Gastroesophageal sphincter (tissue), 4 donors: ENCODE results near the gene GPR39. TPM values are rescaled to one million over a fixed set of nuclear protein-coding genes. Genes with fewer than 3 reads are reported as not detected.

Source experiments
- ATAC-seq: fragments of 150-250 bp; one replicate; pipeline ENCODE4 v1.9.1; 2016; ENCODE audit warnings: mild to moderate bottlenecking, moderate library complexity
- H3K27ac ChIP-seq, 4 donors: fragments of 200-600 bp; sonication (generic) in 3 of 4; 1 replicate in 3 of 4; 2 replicates in 1 of 4; pipeline ENCODE4 v1.5.1; 2016 to 2019
- H3K27me3 ChIP-seq: fragments of 200-600 bp; sonication (generic); one replicate; pipeline ENCODE4 v1.5.1; 2019
- H3K36me3 ChIP-seq, 2 donors: fragments of 200-600 bp; sonication (generic); one replicate each; pipeline ENCODE4 v1.5.1; 2019; ENCODE audit warnings: control low read depth in 1 of 2
- H3K4me1 ChIP-seq, 3 donors: fragments of 200-600 bp; sonication (generic); 1 replicate in 2 of 3; 2 replicates in 1 of 3; pipeline ENCODE4 v1.5.1; 2016 to 2019; ENCODE audit warnings: control low read depth in 2 of 3
- H3K4me3 ChIP-seq, 2 donors: fragments of 200-600 bp; sonication (generic); one replicate each; pipeline ENCODE4 v1.5.1; 2019; ENCODE audit warnings: mild to moderate bottlenecking in 1 of 2, moderate library complexity in 1 of 2
- H3K9me3 ChIP-seq, 3 donors: fragments of 200-600 bp; sonication (generic); one replicate each; pipeline ENCODE4 v1.5.1; 2017 to 2019; ENCODE audit warnings: control low read depth in 2 of 3
- CTCF ChIP-seq, 4 experiments: fragments of 200-600 bp in 2 of 4; fragments of 450-650 bp in 2 of 4; sonication (generic) in 1 of 4; IDR thresholded peaks; one replicate each; pipeline ENCODE4 v1.5.1; 2017 to 2019; ENCODE audit warnings: antibody characterized with exemption in 4 of 4, mild to moderate bottlenecking in 2 of 4, moderate library complexity in 2 of 4
- EP300 ChIP-seq: sonication (generic); formaldehyde crosslinking; IDR thresholded peaks from one replicate; pipeline ENCODE4 v1.6.1; 2017; ENCODE audit warnings: antibody characterized with exemption, mild to moderate bottlenecking
- POLR2A ChIP-seq, 2 donors: fragments of 450-650 bp; IDR thresholded peaks; one replicate each; pipeline ENCODE4 v1.6.1; 2017; ENCODE audit warnings: antibody characterized with exemption in 2 of 2, mild to moderate bottlenecking in 2 of 2, moderate library complexity in 1 of 2
- POLR2AphosphoS5 ChIP-seq: sonication (generic); formaldehyde crosslinking; IDR thresholded peaks from one replicate; pipeline ENCODE4 v1.6.1; 2017; ENCODE audit warnings: antibody characterized with exemption
- WGBS, 2 donors: methylation state at CpG; one replicate each; pipeline ENCODE4 v1.1.5; 2018; ENCODE audit warnings: low coverage in 1 of 2; 5-methylcytosine and 5-hydroxymethylcytosine counted together
- total RNA-seq, 4 donors: library from RNA; depleted of rRNA; stranded (reverse); fragments of >200 nt; gene quantifications; one replicate each; pipeline ENCODE4 v1.1.0, GENCODE V29; 2016

GPR39 gene
- total RNA-seq, 4 donors from 2014 or later, result 0.46 to 2.6 (median 0.69) TPM; not detected in 1

- Histone ChIP-seq H3K27me3 (no peaks in the 10 kb centered on the region), H3K36me3 (no peaks in the 10 kb centered on the region), H3K4me1 (no peaks in the 10 kb centered on the region), H3K9me3 (peaks cover 0 to 53% (median 3%) of the 10 kb centered on the region in 3 donors), H3K4me3 (no peak overlapping the region), H3K27ac (no peak overlapping the region)
- ATAC-seq, result no peak
- TF ChIP-seq POLR2A (IDR thresholded peaks at IDR 0.05), result no peak
- TF ChIP-seq EP300, result no peak
- TF ChIP-seq CTCF (IDR thresholded peaks at IDR 0.05), result no peak
- no peak for TF ChIP-seq POLR2AphosphoS5
- WGBS, 2 donors, result 66 to 80% methylated on average over 4 of the region's 4 CpGs
Observed at GRCh38 chr2:132463719-132464118, 47.1 kb downstream of the GPR39 start.

GRCh38 chr2:132465917-132466316, 49.3 kb downstream of the GPR39 start:
- H3K27ac ChIP-seq, result no peak overlapping the region
- peaks cover 0 to 66% (median 3%) of the 10 kb centered on the region in 3 donors for H3K9me3 ChIP-seq
- no peak overlapping the region for H3K4me3 ChIP-seq
- H3K4me1 ChIP-seq, result no peaks in the 10 kb centered on the region
- TF ChIP-seq CTCF (IDR thresholded peaks at IDR 0.05) (no peak), EP300 (no peak), POLR2A (IDR thresholded peaks at IDR 0.05) (no peak), POLR2AphosphoS5 (no peak)
- H3K27me3 ChIP-seq, result no peaks in the 10 kb centered on the region
- H3K36me3 ChIP-seq, result no peaks in the 10 kb centered on the region
- no peak for ATAC-seq
- 82 to 83% methylated on average over 1 of the region's 1 CpG for WGBS, 2 donors

- 63 to 80% methylated on average over 1 of the region's 1 CpG for WGBS, 2 donors
Observed at GRCh38 chr2:132466428-132467028, 49.9 kb downstream of the GPR39 start.

GRCh38 chr2:132468821-132469675, 52.4 kb downstream of the GPR39 start:
- ATAC-seq, result no peak
- TF ChIP-seq POLR2A (IDR thresholded peaks at IDR 0.05), result no peak
- peaks cover 0 to 60% (median 3%) of the 10 kb centered on the region in 3 donors for H3K9me3 ChIP-seq
- no peak overlapping the region for H3K27ac ChIP-seq
- H3K27me3 ChIP-seq, result no peaks in the 10 kb centered on the region
- H3K4me3 ChIP-seq, result no peak overlapping the region
- no peaks in the 10 kb centered on the region for H3K36me3 ChIP-seq
- no peaks in the 10 kb centered on the region for H3K4me1 ChIP-seq
- 81 to 92% methylated on average over 2 to 6 of the region's 9 CpGs for WGBS, 2 donors

More at GRCh38 chr2:132466428-132467028, 49.9 kb downstream of the GPR39 start:
- Histone ChIP-seq H3K27ac (no peak overlapping the region), H3K27me3 (no peaks in the 10 kb centered on the region), H3K9me3 (peaks cover 0 to 66% (median 3%) of the 10 kb centered on the region in 3 donors), H3K36me3 (no peaks in the 10 kb centered on the region), H3K4me1 (no peaks in the 10 kb centered on the region), H3K4me3 (no peak overlapping the region)
- no peak for ATAC-seq
- no peak for TF ChIP-seq CTCF (IDR thresholded peaks at IDR 0.05)

- Histone ChIP-seq H3K9me3 (peaks cover 0 to 43% (median 3%) of the 10 kb centered on the region in 3 donors), H3K27ac (no peak overlapping the region), H3K27me3 (no peaks in the 10 kb centered on the region), H3K36me3 (no peaks in the 10 kb centered on the region), H3K4me3 (no peak overlapping the region), H3K4me1 (no peaks in the 10 kb centered on the region)
- WGBS, 2 donors, result no CpG with 5 or more reads among the region's 2 CpGs
- TF ChIP-seq CTCF (IDR thresholded peaks at IDR 0.05) (no peak), POLR2AphosphoS5 (no peak), EP300 (no peak), POLR2A (IDR thresholded peaks at IDR 0.05) (no peak)
- ATAC-seq, result no peak
Observed at GRCh38 chr2:132470746-132471145, 54.1 kb downstream of the GPR39 start.
